ENCODE data around the gene ABCA6. TPM values are rescaled to one million over a fixed set of nuclear protein-coding genes. Genes with fewer than 3 reads are reported as not detected.

ABCA6 gene
- total and polyA plus RNA-seq, 2 donors (not counting 1 experiment from before 2014, with no cell fraction given) = 4.2 to 12.9 TPM

DNA sequence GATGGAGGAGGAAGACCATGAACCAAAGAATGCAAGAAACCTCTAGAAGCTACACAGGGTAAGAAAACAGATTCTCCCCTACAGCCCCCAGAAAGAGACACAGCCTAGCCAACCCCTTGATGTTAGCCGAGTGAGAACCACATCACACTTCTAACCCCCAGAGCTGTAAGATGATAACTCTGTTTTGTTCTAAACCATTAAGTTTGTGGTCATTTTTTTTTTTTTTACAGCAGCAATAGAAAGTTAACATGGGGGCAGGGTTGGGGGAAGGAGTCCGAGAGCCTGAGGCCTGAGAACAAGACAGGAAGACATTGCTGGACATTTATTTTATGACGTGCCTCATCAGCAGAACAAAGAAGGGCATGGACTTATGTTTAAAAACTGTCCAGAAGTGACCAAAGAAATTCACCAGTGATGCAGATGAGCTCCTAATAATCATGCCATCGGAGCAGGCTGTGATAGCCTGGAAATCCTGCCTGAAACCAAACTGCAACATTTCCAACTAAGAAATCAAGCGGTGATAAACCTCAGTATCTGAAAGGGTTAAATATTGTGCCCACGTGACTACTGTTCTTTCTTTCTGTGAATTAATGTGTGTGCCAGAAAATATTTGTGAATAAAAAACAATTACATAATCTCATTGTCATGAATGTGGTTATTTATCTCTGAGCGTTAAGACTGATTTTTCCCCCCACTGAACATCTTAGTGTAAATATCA, 82.1 kb downstream of the ABCA6 start:
- Histone ChIP-seq H2AFZ (ENCODE audit: low read length) (no peak overlapping the region), H3K27me3 (ENCODE audit: control insufficient read depth, insufficient read depth, low read length) (no peaks in the 10 kb centered on the region), H3K36me3 (ENCODE audit: control insufficient read depth, insufficient read depth, low read length) (no peaks in the 10 kb centered on the region), H3K4me2 (ENCODE audit: extremely low read depth, insufficient read depth, low read length) (no peak overlapping the region), H4K20me1 (ENCODE audit: control insufficient read depth, extremely low read depth, insufficient read depth, low read length) (no peaks in the 10 kb centered on the region), H3K4me3 (replicated peaks in 1 of 4; ENCODE audit: control extremely low read depth in 1 of 4, insufficient read depth in 1 of 4, low read depth in 3 of 4, low read length in 4 of 4) (peak overlapping the region in 1 of 4 experiments; percentile 11), H3K79me2 (ENCODE audit: control insufficient read depth, insufficient read depth, low read length) (no peaks in the 10 kb centered on the region), H3K4me1 (ENCODE audit: control insufficient read depth, extremely low read depth, insufficient read depth, low read length) (no peaks in the 10 kb centered on the region), H3K9ac (ENCODE audit: insufficient read depth, low read length) (no peak overlapping the region), H3K27ac (ENCODE audit: insufficient read depth, low read length) (no peak overlapping the region), H3K9me3 (ENCODE audit: control insufficient read depth, insufficient read depth, low read depth, low read length) (no peaks in the 10 kb centered on the region)
- TF ChIP-seq EZH2 (IDR thresholded peaks at IDR 0.05; ENCODE audit: low read length, missing control alignments) = no peak
- TF ChIP-seq, protein P1, sequence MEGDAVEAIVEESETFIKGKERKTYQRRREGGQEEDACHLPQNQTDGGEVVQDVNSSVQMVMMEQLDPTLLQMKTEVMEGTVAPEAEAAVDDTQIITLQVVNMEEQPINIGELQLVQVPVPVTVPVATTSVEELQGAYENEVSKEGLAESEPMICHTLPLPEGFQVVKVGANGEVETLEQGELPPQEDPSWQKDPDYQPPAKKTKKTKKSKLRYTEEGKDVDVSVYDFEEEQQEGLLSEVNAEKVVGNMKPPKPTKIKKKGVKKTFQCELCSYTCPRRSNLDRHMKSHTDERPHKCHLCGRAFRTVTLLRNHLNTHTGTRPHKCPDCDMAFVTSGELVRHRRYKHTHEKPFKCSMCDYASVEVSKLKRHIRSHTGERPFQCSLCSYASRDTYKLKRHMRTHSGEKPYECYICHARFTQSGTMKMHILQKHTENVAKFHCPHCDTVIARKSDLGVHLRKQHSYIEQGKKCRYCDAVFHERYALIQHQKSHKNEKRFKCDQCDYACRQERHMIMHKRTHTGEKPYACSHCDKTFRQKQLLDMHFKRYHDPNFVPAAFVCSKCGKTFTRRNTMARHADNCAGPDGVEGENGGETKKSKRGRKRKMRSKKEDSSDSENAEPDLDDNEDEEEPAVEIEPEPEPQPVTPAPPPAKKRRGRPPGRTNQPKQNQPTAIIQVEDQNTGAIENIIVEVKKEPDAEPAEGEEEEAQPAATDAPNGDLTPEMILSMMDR (conservative IDR thresholded peaks at IDR 0.05 in 1 of 2, IDR thresholded peaks at IDR 0.05 in 1 of 2; ENCODE audit: low read depth in 1 of 2, low read length in 2 of 2) = no peak
- DNase-seq (ENCODE audit: low read depth in 2 of 2) = no peak

DNA sequence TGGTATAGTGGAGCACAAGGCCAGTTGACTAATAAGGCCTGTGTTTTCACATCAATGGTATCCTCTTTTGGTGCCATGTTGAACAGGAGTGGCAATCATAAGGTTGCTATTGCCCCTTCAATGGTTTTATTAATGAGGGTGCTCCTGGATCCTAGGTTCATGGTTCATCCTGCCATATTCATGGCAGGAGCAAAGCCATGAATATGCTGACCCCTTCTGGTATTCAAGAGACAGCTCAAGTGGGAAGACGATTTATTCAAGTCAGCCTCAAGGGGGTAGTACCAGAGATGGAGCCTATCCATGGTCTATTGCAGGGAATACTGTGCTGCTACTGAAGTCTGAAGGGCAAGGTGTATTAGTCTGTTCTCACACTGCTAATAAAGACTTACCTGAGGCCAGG, 83.5 kb downstream of the ABCA6 start:
- H2AFZ ChIP-seq (ENCODE audit: low read length) = no peak overlapping the region
- no peak overlapping the region for H3K4me3 ChIP-seq (replicated peaks in 1 of 4; ENCODE audit: control extremely low read depth in 1 of 4, insufficient read depth in 1 of 4, low read depth in 3 of 4, low read length in 4 of 4)
- no peaks in the 10 kb centered on the region for H3K36me3 ChIP-seq (ENCODE audit: control insufficient read depth, insufficient read depth, low read length)
- no peaks in the 10 kb centered on the region for H3K4me1 ChIP-seq (ENCODE audit: control insufficient read depth, extremely low read depth, insufficient read depth, low read length)
- DNase-seq (ENCODE audit: low read depth in 2 of 2) = no peak
- no peaks in the 10 kb centered on the region for H3K9me3 ChIP-seq (ENCODE audit: control insufficient read depth, insufficient read depth, low read depth, low read length)
- H3K9ac ChIP-seq (ENCODE audit: insufficient read depth, low read length) = no peak overlapping the region
- no peak for TF ChIP-seq EZH2 (IDR thresholded peaks at IDR 0.05; ENCODE audit: low read length, missing control alignments)
- TF ChIP-seq, protein P1 (conservative IDR thresholded peaks at IDR 0.05 in 1 of 2, IDR thresholded peaks at IDR 0.05 in 1 of 2; ENCODE audit: low read depth in 1 of 2, low read length in 2 of 2) = no peak
- no peaks in the 10 kb centered on the region for H3K27me3 ChIP-seq (ENCODE audit: control insufficient read depth, insufficient read depth, low read length)
- H3K27ac ChIP-seq (ENCODE audit: insufficient read depth, low read length) = no peak overlapping the region
- H3K4me2 ChIP-seq (ENCODE audit: extremely low read depth, insufficient read depth, low read length) = no peak overlapping the region
- no peaks in the 10 kb centered on the region for H4K20me1 ChIP-seq (ENCODE audit: control insufficient read depth, extremely low read depth, insufficient read depth, low read length)
- H3K79me2 ChIP-seq (ENCODE audit: control insufficient read depth, insufficient read depth, low read length) = no peaks in the 10 kb centered on the region

DNA sequence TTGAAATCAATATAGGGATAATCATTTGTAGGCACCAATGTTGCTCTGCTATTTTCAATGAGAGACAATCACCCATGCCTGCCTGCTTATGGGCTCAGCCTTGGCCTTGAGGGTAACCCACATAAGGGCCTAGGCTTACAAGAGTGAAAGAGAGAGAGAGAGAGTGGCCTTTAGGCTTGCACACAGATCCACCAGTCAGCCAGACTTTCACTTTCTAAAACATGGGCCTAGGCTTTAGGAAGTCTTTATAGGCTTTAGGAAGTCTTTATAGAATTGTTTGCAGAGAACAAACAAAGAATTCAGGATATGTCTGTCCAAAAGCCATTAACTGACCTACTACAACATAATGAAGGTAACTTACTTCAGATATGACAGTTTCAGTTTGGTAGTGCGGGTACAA, 84.4 kb downstream of the ABCA6 start:
- Histone ChIP-seq H2AFZ (ENCODE audit: low read length) (no peak overlapping the region), H3K27ac (ENCODE audit: insufficient read depth, low read length) (no peak overlapping the region), H3K9ac (ENCODE audit: insufficient read depth, low read length) (no peak overlapping the region), H3K4me2 (ENCODE audit: extremely low read depth, insufficient read depth, low read length) (no peak overlapping the region), H3K79me2 (ENCODE audit: control insufficient read depth, insufficient read depth, low read length) (no peaks in the 10 kb centered on the region), H3K36me3 (ENCODE audit: control insufficient read depth, insufficient read depth, low read length) (no peaks in the 10 kb centered on the region), H4K20me1 (ENCODE audit: control insufficient read depth, extremely low read depth, insufficient read depth, low read length) (no peaks in the 10 kb centered on the region), H3K4me3 (replicated peaks in 1 of 4; ENCODE audit: control extremely low read depth in 1 of 4, insufficient read depth in 1 of 4, low read depth in 3 of 4, low read length in 4 of 4) (no peak overlapping the region), H3K27me3 (ENCODE audit: control insufficient read depth, insufficient read depth, low read length) (no peaks in the 10 kb centered on the region), H3K4me1 (ENCODE audit: control insufficient read depth, extremely low read depth, insufficient read depth, low read length) (no peaks in the 10 kb centered on the region), H3K9me3 (ENCODE audit: control insufficient read depth, insufficient read depth, low read depth, low read length) (no peaks in the 10 kb centered on the region)
- no peak for DNase-seq (ENCODE audit: low read depth in 2 of 2)
- TF ChIP-seq, protein P1 (conservative IDR thresholded peaks at IDR 0.05 in 1 of 2, IDR thresholded peaks at IDR 0.05 in 1 of 2; ENCODE audit: low read depth in 1 of 2, low read length in 2 of 2) = no peak
- TF ChIP-seq EZH2 (IDR thresholded peaks at IDR 0.05; ENCODE audit: low read length, missing control alignments) = no peak
